Inflammatory macrophage treated with lipopolysaccharide for 1 hour (primary cell): ENCODE measurements around the gene DIP2C.
"Not testable (repeated sequence)": the region's sequence is repeated elsewhere in the genome, so short reads cannot be mapped to it uniquely, and the experiment has no call there.

Source experiments
- DNase-seq, 2 donors: peaks; one replicate each; pipeline ENCODE4 v3.0.0-alpha.2; 2020 to 2022

Gene DIP2C

DNA sequence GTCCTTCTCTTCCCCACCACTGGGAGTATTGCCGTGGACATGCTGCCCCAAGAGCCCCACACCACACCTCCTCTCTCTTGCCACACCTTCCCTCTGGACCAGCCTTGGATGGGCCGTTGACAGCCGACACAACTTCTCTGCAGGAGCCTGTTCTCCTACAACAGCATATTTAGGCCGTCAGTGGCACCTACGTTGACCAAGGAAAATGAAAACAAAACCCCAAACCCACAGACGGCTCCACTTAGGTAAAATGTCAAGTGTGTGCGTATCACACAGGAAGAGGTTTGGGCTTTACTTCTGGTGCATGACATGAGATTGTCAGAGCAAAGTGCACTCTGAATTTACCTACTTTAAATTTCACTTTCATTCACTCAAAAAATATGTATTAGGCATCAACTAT is 307.7 kb downstream of the DIP2C start:
- DNase-seq = no peak

DNA sequence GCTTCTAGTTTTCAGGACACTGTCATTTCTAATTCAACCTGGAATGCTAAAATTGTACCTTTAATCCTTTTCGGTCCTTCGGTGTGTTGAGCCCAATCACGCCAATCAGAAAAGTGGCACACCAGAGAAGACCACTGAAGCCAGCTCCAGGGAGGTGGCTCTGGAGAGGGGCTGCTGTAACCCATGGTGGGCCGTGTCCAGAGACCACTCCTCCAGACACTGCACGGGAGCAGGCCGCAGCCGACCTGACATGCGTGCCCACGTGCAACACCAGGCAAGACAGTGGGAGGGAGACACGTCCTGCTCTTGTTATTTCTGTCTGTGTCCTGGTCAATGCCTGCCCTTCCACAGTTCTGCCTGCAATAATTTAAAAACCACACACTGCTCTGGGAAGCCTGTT is 308.1 kb downstream of the DIP2C start:
- DNase-seq = no peak

DNA sequence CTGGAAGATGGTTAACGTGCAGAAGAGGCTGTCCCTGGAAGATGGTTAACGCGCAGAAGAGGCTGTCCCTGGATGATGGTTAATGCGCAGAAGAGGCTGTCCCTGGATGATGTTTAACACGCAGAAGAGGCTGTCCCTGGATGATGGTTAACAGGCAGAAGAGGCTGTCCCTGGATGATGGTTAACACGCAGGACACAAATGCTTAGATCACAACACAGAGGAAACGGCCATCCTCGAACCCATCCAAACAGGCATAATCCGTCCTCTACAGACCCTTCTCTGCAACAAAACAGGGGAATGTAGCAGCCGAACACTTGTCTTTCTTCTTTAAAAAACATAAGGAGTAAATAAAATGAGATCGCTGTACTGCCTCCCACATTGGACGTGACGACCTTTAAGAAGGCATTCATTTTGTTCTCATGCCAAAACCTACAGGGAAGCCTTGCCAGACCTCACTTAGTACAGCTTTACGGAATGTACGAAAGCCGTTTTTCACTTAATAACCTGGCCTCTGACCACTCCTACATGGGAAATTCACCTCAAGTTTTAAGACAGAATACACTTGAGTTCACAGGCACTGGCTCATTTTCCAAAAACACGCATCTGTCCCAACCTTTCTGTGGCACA is 309.0 kb downstream of the DIP2C start:
- DNase-seq = no peak

DNA sequence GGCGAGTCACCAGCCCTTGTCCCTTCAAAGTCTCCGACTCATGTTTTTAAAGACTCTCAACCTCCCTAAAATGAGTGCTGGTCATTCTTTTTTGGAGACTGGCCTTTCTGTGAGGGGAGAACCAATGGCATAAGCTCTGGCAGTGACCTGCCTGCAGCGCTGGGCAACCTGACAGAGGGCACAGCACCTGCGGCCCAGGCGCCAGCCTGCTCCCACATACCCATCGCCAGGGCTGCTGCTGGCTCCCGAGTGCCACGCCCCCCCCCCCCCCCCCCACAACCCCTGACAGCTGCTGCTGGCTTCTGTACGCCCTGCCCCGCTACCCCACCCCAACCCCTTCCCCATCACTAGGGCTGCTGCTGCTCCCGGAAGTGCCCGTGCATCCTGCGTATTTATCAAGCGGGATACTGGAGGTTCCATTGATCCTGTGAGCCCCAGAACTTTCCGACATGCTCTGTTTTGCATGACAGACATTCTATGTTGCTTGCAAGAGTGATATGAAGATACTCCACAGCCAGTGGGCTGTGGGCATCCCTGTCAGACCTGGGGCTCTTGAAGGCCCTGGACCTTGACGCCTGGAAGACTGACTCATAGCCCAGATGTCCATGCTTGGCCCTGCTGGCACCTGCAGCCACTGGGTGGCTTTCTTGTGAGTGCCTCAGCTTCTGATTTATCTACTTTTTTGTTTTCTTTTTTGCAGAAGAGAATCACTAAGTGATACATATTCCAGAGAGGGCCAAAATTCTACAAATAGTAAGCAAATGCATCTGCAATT is 310.4 kb downstream of the DIP2C start:
- no peak for DNase-seq

DNA sequence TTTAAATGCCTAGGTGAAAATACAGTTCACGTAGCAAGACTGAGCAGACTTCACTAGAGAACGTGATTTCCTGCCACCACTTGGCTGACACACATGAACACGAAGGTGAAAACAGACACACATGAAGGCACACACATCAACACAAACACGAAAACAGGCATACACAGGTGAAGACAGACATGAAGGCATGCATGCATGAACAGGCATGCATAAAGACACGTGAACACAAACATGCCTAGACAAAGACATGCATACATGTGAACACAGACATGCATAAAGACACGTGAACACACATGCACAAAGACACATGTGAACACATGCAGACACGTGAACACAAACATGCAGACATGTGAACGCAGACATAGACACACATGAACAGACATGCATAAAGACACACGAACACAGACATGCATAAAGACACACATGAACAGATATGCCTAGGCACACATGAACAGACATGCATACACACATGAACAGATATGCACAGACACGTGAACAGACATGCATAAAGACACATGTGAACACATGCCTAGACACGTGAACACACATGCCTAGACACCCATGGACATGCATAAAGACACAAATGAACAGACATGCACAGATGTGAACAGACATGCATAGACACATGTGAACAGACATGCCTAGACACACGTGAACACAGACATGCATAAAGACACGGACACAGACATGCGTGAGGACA is 311.1 kb downstream of the DIP2C start:
- DNase-seq = no peak

DNA sequence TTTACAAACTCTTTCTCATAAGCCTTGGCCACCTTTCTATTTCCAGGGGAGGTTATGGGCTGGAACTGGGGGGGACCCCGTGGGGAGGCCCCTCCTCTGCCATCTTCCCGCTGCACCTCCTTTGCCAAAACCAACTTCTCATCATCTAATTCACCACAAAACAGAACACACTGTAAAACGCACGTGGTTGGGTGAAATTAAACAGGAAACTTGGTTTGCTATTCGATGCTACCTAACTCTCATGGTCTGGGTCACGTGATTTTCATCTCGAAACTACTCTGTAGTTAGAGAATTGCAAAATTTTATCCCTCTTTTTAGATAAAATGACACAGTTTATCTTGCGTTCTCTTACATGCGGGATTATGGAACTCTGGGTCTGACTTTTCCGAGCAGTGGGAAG is 312.2 kb downstream of the DIP2C start:
- DNase-seq = no peak

DNA sequence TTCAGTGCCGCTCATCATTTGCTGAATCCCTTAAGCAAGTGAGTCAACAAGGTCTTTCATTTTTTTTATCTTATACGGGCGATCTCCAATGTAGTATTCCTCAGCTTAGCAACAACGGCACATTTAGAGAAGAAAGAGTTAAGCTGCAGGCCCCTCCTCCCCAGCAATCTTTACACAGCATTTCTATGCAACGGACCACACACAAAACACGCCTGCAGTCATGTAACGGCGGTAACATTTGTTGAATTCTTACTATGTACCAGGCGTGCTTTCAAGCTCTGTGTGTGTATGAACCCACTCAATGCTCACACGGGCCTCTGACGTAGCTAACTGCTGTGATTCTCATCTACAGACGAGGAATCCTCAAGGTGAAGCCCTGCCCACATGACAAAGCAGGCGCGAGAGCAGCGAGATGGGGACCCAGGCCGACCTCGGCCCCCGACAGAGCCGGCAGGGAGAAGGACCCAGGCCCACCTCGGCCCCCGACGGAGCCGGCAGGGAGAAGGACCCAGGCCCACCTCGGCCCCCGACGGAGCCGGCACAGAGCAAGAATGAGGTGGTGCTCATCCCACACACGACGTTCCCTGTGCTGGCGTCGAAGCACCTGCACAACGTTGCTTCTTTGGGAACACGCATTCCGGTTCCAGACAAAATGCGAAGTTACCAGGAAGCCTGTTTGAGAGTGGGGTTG is 313.5 kb downstream of the DIP2C start:
- DNase-seq = no peak

DNA sequence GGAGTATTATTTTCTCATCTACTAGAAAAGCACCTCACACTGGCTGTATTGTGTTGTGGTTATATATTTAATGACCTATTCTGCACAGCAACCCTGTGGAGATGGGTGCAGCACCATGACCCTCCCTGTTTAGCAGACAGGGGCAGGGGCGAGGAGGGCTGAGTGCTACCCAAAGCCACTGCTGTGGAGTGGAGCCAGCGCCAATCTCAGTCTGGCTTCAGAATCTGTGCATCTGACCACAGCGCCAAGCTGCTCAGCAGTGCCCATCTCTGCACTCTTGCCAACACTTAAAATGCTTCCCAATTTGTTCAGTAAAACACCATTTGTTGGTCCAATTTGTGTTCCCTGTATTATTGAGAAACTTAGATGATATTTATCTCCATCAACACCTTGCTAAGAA is 315.1 kb downstream of the DIP2C start:
- DNase-seq = no peak

DNA sequence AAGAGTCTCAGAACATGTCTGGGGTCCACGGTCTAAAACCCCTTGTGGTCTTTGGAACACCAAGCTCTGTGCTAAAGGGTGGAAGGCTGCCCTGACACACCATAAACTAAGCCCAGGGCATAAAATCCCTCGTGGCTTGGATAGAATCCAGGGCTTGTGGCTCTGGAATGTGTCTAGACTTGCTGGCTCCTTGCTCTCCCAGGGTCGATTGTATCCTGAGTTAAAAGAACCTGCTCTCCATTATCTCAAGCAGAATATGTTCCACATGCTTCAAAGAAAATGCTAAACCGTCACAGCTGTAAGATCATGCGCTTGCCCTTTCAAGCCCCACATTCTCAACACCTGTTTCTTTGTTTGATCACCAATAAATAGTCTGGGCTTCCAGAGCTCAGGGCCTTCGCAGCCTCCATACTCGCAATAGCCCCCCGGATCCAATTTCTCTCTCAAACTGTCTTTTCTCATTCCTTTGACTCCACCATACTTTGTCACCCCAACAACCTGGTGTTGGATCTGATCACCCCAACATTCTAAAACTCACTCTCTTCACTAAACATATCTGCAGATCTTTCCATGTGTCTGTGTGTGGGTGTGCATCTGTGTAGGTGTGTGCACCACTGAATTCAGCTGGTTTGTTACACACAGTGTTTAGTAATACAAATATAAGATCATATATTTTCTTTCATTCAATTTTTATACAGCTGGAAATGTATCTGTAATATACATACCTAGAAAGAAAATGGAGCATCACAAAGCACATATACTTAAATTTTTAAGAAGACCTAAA is 315.8 kb downstream of the DIP2C start:
- DNase-seq = no peak

DNA sequence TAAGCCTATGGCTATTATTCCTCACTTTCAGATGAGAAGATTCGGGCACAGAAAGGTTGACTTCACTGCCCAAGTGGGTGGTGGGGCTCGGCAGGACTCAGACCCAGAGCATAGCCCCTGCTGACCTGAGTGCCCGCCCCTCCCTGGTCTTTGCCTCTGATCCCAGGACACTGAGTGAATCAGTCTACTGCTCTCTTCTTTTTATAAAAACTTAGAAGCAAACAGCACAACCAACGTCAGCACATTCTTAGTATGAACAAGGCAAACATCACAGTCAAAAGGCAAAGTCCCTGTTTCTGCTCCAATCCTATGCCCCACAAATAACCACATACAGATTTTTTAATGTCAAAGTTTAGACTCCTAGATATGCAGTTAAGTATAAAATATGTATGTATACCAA is 316.5 kb downstream of the DIP2C start:
- DNase-seq = no peak

DNA sequence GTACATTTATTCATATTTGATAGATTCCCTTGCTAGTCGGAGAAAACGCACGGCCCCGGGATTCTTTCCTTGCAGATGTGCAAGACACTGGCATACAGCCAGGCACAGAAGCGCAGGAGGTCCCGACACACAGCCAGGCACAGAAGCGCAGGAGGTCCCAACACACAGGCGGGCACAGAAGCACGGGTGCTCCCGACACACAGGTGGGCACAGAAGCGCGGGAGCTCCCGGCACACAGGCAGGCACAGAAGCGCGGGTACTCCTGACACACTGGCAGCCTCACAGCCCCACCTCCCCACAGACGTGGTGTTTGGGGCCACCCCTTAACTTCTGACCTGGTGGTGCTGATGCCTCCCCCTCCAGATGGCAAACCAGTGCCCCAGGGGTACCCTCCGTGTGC is 316.9 kb downstream of the DIP2C start:
- no peak for DNase-seq

DNA sequence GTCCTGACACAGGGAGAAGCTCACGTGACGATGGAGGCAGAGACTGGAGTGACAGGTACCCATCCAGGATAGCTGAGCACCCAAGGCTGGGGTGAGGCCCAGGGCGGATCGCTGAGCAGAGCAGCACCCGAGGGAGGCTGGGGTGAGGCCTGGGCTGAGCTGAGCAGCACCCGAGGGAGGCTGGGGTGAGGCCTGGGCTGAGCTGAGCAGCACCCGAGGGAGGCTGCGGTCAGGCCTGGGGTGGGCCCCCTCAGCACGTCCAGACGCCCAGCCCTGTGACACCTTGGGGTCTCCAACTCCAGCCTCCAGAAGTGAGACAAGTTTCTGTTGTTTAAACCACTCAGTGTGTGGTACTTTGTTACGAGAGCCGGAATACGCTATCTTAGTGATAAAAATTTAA is 318.0 kb downstream of the DIP2C start:
- no peak for DNase-seq

DNA sequence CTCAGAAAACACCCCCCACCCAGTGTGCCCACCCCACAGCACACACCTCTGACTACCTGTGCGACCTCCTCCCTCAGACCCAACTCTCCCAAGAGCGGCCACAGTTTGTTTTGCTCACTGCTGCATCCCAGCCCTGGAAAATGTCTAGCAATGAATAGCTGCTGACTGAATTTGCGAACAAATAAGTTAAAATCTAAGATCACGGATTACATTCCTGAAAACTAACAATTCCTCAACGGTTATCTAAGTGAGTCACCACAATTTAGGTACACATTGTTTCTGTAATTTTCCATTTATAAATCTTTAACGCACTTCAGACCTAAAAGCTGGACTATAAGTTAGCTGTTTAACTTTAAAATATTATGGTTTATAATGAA is 319.0 kb downstream of the DIP2C start:
- no peak for DNase-seq

DNA sequence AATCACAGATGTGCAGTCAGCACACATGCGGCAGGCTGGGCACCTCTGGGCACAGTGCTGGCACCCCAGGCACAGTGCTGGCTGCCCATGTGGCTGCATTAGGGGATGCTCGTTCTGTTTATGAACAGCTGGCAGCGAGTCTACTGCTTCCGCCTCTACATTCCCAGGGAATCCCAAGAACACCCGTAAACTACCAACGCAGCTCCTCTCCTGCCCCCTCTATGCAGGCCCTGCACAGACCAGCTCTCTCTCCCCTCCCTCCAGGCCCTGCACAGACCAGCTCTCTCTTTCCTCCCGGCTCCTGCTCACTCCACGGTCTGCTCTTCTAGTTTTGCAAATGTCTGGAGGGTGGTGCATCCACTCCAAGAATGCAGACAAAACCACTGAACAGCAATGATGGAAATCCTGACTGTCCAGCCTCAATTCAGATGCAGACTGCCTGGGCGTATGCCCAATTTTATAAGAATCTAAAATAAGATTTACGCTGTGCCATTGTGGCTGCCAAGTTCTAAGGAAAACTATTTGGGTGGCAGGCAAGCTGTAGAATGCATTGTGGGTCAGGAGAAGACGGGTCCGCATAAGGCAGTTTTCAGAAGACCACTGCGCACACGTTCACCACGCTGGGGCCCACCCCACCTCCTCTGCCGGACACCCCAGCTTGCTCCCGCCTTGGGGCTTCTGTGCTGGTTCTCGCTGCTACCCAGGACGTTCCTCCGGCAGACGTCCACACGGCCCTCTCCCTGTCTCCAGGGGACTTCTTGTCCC is 319.6 kb downstream of the DIP2C start:
- no peak for DNase-seq

DNA sequence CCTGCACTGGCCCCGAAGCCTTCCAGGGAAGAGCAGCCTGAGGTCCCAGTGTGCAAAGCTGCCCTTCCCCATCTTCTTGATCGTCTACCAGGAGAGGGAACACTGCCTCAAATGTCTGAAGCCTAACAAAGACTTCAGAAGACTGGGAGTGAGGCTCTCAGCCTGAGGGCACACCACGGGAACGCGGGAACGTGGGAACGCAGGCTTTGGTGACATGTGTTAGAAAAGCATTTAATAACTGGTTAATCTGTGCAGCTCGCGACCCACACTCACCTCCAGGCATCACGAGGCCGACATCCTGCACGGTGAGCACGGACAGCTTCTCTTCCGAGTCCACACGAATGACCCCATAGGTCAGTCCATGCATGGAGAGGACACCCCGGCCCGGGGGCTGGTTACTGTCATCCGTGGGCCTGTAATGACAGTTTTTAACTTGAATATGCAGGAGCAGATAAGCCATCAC is 320.2 kb downstream of the DIP2C start:
- DNase-seq = no peak

DNA sequence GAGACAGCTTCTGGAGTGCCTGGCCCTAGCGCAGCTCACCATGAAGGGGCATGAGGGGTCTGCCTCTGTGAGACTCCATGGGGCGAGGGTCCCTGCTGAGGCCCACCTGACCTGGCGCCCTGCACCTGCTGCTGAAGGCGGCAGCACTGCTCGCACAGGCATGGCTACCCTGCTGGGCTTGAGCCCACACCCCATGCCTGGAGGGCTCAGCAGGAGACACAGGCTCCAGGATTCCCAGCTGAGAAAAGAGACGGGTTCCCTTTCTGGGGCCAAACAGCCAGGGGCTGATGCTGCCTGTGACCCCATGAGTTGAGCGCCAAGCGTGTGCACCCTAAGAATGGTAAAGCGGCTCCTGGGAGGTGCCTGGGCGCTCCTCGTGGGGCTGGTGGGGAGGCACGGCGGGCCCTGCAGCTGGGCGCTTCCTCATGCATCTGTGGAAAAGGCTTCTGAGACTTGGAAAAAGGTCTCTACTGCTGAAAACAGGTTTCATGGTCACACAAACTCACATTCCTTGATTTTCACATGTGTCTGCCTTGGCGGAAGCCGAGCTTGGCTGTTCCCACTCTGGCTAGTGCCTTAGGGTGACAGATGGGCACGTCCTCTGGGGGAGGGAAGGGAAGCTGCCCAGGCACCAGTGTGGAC is 320.8 kb downstream of the DIP2C start:
- no peak for DNase-seq

DNA sequence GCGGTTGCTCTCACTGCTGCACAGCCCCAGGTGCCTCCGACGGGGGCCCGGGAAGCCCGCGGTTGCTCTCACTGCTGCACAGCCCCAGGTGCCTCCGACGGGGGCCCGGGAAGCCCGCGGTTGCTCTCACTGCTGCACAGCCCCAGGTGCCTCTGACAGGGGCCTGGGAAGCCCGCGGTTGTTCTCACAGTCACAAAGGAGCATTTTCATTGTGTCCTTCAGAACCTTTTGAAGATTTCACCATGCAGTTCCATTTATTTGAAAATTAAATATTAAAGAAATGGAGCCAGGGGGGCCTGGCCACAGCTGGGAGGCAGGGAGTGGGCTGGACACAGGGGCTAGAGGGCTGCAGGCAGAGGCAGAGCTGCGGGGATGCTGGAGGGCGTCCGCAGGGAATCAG is 321.4 kb downstream of the DIP2C start:
- DNase-seq = not testable (repeated sequence)

DNA sequence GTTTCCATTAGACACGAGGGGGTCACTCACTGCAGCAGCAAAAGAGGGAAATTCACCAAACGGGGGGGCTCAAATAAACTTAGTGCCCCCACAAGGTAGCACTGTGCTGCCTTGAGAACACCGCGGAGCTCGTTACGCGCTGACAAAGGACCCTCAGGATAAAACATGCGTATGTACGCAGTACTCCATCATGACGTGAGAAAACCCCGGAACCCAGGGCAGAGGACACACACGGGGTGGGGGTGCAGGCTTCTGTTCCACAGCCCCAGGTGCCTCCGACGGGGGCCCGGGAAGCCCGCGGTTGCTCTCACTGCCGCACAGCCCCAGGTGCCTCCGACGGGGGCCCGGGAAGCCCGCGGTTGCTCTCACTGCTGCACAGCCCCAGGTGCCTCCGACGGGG is 321.8 kb downstream of the DIP2C start:
- no peak for DNase-seq

DNA sequence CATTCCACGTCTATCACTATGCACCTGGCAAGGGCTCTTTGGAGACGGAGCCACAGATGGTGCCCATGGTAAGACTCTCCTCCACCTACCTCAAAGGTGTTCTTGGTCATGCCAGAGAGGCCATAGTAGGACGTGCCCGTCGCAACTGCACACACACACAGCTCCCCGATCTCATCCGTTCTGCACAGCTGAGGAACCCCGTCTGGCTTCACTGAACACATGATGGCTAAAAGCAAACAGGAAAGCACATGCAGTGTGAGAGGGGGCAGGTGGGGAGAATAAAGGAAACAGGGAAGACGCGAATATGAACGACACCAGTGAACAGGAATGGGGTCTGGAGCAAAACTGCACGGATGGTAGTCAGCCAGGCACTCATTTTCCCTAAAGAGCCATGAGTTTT is 323.3 kb downstream of the DIP2C start:
- DNase-seq = no peak

DNA sequence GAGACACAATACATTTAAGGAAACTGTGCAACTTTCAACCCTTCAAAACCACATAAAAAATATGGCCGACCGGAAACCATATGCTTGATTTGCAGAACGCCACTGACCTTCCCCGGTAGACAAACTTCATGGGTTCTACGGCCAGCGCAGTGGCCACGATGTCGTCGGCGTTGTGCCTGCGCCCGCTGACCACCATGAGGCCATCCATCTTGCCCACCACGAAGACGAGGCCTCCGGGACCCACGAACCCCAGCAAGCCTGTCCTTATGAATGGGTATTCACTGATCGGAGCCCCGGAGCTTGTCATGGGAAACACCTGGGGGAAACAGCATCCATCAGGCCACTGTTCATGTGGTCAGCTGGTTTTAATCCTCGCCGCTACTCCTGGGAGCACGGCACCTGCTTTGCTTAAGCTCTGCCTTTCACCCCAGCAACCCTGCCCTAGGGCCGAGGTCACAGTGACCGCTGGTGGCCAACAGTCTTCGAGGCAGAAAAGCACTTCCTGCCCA is 325.1 kb downstream of the DIP2C start:
- DNase-seq = no peak

DNA sequence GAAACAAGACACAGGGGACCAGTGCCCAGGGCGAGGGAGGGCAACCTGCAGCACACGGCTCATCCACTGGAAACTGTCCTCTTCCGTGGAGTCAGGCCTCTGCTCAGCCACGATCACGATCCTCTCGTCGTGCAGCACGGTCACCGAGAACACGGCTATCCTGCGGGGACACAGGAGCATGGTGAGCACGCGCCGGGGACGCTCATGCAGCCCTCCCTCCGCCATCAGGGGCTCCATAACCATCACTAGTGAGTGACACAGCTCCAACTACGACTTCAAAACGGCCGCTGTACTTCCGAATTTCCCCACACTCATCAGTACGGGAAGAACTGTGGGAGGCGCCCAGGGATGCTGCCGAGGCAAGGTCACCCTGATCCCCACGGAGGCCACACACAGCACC is 326.3 kb downstream of the DIP2C start:
- DNase-seq = no peak
